ENCODE measurements around the gene RNU2-1.

Gene RNU2-1

DNA sequence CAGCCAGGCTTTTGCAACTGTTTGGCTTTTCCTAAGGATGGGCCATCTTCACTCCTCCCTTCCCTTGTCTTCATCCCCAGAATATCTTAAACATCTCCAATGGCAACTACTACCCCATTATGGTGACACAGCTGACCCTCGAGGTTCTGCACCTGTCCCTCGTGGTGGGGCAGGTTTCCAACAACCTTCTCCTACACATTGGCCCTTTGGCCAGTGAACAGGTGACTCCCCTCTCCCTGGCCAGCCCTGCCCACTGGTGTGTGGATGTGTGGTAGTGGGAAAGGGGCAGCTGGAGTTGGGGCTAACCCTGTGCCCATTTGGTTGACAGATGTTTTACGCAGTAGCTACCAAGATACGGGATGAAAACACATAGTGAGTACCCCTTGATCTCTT lies 17.4 kb downstream of the RNU2-1 start:
- no peak for TF ChIP-seq CTCF (IDR thresholded peaks at IDR 0.05; ENCODE audit: borderline replicate concordance, insufficient read depth, low read depth, low read length)

GRCh38 chr17:43215341-43215740 lies 18.4 kb downstream of the RNU2-1 start:
- H3K4me3 ChIP-seq (ENCODE audit: low read depth, low read length) = no peak overlapping the region
- no peak for TF ChIP-seq CTCF (IDR thresholded peaks at IDR 0.05; ENCODE audit: borderline replicate concordance, insufficient read depth, low read depth, low read length)

More for the DNA sequence above, 17.4 kb downstream of the RNU2-1 start:
- no peak overlapping the region for H3K4me3 ChIP-seq (ENCODE audit: low read depth, low read length)

DNA sequence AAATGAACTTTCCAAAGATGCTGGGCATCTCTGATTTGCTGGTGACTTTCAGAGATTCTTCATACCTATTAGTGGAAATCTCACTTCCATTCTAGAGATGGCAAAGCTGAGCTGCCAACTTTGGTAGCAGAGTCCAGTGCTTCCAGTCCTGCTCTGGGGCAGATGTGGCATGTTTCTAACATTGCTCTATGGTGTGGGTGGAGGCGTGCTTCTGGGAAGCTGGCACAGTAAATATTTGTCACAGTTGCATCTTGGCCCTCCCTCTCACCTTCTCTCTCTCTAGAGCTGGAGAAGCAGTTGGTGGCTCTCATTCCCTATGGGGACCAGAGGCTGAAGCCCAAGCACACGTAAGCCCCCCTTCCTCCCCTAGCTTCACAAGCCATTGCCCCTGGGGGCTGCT lies 20.2 kb downstream of the RNU2-1 start:
- no peak for TF ChIP-seq CTCF (IDR thresholded peaks at IDR 0.05; ENCODE audit: borderline replicate concordance, insufficient read depth, low read depth, low read length)
- no peak overlapping the region for H3K4me3 ChIP-seq (ENCODE audit: low read depth, low read length)

DNA sequence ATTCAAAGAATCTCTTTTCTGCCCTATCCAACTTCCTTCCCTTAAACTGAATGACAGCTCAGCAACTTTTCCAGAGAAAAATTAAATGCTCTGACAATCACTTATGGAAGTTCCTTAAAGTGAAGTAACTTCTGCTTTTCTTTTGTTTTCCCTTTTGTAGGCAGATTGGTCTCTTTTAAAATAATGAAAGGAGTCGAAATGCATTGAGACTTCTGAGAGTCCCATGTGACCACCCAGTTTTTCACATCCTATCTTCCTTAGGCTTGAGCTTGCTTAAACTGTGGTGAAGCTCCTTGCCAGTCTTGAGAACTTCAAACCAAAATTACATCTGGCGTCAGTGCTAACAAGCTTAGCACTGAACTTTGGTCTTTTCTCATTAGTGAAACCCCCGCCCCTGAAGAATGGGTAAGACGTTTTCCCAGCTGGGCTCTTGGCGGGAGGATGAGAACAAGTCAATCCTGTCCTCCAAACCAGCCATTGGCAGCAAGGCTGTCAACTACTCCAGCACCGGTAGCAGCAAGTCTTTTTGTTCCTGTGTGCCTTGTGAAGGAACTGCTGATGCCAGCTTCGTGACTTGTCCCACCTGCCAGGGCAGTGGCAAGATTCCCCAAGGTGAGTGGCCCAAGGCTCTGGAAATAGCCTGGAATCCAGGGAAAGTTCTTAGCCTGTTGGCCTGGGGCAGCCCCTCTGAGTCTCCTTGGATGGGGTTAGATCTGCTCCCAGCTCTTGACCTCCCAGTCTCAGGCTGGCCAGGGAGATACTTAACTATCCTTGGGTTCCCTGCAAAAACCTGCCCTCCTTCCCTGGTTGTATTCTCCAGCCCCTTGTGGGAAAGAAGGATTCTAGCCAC lies 20.9 kb downstream of the RNU2-1 start:
- peak overlapping the region; percentile 65 for H3K4me3 ChIP-seq (ENCODE audit: low read depth, low read length)

GRCh38 chr17:43211480-43212402 lies 22.0 kb downstream of the RNU2-1 start, which contains the start of gene TMEM106A:
Gene TMEM106A, plus strand, starts transcription at chr17:43211875. Its CDS starts 1,167 bp downstream, at chr17:43213042.
- TF ChIP-seq CTCF (IDR thresholded peaks at IDR 0.05; ENCODE audit: borderline replicate concordance, insufficient read depth, low read depth, low read length) = peak; percentile 38; the same call in 1 of the 2 replicates
- peak within 1 kb of the TSS; percentile 65 for H3K4me3 ChIP-seq (ENCODE audit: low read depth, low read length)

More for the DNA sequence above, 20.9 kb downstream of the RNU2-1 start:
- no peak for TF ChIP-seq CTCF (IDR thresholded peaks at IDR 0.05; ENCODE audit: borderline replicate concordance, insufficient read depth, low read depth, low read length)

GRCh38 chr17:43211123-43211479 lies 22.7 kb downstream of the RNU2-1 start:
- H3K4me3 ChIP-seq (ENCODE audit: low read depth, low read length) = peak overlapping the region; percentile 52
- TF ChIP-seq CTCF (IDR thresholded peaks at IDR 0.05; ENCODE audit: borderline replicate concordance, insufficient read depth, low read depth, low read length) = no peak

All from GM12875 (cell line).